GM12865 (cell line): ENCODE results near the gene LCAT.

ENCODE experiments used
- DNase-seq: peaks from one replicate; pipeline ENCODE4 v3.0.0; 2010; ENCODE audit warnings: low read depth
- H3K4me3 ChIP-seq: 2 replicates; pipeline ENCODE4 v1.5.1; 2011; ENCODE audit warnings: mild to moderate bottlenecking, low read depth, low read length, control low read depth
- CTCF ChIP-seq: IDR thresholded peaks from 2 replicates; pipeline ENCODE4 v1.5.1; 2011; ENCODE audit warnings: low read length, control low read depth, low read depth, inconsistent platforms; ENCODE audit not compliant: insufficient read depth; ENCODE audit errors: missing control alignments

Gene LCAT

GRCh38 chr16:67953641-67954375 lies 9.9 kb upstream of the LCAT start:
- DNase-seq, result no peak
- TF ChIP-seq CTCF, result no peak
- no peak overlapping the region for H3K4me3 ChIP-seq

GRCh38 chr16:67951485-67951884 lies 7.6 kb upstream of the LCAT start:
- DNase-seq, result no peak
- no peak overlapping the region for H3K4me3 ChIP-seq
- TF ChIP-seq CTCF, result no peak

GRCh38 chr16:67950335-67950843 lies 6.5 kb upstream of the LCAT start:
- TF ChIP-seq CTCF, result no peak
- no peak for DNase-seq
- no peak overlapping the region for H3K4me3 ChIP-seq

GRCh38 chr16:67949645-67950044 lies 5.7 kb upstream of the LCAT start:
- H3K4me3 ChIP-seq, result no peak overlapping the region
- no peak for DNase-seq
- TF ChIP-seq CTCF, result no peak

- no peak overlapping the region for H3K4me3 ChIP-seq
- no peak for DNase-seq
- TF ChIP-seq CTCF, result no peak
Observed at GRCh38 chr16:67948015-67948414, 4.1 kb upstream of the LCAT start.

GRCh38 chr16:67946966-67947558 lies 3.1 kb upstream of the LCAT start:
- H3K4me3 ChIP-seq, result no peak overlapping the region
- TF ChIP-seq CTCF, result no peak
- DNase-seq, result no peak
